ENCODE measurements around the gene GAB4.
"Not testable (repeated sequence)": the region's sequence is repeated elsewhere in the genome, so short reads cannot be mapped to it uniquely, and the experiment has no call there.

Gene GAB4

DNA sequence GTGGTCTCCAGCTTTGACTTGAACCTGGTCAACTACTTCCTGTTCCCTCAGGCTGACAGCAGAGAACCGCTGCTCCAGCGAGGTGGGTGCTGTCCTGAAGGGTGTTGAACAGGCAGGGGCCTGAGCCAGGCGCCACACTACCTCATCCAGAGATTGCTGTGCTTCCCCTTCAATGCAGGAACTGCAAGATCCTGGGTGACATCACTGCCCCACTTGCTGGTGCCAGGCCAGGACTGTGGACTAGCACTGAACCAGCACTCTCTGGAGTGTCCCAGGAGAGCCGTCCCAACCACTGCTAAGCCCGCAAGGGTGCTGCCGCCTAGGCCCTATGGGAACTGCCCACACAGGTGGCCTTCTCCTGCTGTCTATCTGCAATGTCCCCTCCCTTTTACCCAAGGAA, 51.7 kb downstream of the GAB4 start:
- DNase-seq = no peak

DNA sequence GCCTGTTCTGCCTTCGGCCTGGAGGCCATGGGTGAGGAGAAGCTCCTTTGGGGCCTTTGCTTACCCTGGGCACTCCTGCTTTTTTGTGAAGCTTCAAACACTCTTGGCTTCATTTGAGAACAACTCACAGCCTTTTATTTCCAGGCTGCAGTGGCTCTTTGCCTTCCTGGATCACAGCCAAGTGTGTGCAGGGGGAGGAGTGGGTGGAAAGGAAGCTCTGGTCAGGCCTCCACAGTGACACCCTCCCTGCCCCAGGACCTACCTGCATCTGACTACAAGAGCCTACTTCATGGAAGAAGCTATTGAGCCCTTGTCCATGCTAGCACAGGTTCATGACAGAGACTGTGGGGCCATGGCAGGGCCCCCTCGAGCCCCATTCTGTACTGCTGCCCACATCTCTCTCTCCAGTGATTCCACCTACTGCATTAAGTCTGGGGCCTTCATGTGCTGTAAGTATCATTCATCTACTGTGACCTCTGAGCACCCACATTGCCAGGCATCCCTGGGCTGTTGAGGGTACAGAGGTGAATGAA, 52.3 kb downstream of the GAB4 start:
- no peak for DNase-seq

DNA sequence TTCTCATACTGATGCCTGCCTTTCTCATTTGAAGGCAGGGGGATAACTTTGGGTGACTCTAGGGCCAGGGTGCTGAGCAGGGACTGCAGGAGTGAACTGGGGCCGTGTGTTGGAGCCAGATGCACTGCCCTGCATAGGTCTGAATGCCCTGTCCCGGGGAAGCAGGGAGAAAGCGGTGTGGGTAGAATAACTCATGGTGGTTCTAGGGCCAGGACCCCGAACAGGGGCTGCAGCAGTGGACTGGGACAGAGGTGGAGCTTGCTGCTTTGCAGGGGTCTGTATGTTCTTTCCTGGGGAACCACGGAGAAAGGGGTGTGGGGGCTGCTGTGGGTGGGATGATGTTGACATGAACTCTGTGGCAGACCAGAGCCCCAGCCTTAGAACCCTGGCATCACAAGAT, 52.9 kb downstream of the GAB4 start:
- DNase-seq = no peak

DNA sequence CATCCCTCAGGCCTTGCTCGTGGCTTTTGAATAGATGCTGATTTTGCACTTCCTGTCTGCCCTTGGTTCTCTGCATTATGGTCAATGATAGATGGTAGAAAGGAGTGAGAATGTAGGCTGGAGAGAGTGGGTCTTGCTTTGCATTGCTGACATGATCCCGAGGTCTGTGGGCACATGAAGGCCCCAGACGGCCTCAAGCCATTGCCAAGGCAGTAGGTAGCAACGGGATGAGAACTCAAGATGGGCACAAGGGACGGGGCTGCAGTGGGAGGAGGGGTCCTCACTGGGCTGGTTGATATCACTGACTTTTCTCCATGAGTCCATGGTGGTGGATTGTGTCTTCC, 54.0 kb downstream of the GAB4 start:
- no peak for DNase-seq

DNA sequence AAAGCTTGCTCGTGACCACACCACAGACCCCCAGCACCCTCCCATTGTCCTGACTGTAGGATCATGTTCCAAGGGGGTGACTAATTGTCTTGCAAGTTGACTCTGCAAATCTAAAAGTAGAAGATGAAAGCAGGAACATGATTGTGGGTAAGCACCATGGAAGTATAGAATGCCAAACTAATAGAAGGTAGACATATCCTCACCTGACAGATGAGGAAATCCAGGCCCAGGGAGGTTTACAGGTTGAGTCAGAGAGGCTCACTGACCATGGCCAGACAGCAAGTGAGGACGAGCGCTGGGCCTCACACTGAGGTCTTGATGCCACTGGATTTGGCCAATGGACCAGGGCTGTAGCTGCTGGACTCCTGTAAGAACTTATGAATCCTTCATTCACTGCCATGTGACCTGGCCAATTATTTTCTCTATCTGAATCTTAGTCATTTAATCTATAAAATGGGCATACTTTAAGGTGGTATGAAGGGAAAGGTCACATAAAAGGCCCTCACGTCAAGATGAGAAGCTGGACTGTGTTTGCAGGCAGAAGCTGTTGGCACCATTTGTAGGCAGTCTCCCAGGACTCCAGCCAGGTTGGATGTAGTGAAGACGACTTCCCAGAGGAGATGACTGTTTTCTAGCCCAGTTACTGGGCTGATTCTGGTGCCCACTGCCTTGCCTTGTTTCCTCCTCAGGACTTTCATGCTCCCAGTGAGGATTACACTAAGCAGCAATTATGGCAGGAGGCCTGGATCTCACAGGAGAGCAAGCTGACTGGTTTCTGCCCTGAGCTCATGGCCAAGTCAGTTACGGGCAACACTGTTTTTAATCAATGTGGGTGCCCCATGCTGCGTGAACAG, 54.6 kb downstream of the GAB4 start:
- DNase-seq = no peak

DNA sequence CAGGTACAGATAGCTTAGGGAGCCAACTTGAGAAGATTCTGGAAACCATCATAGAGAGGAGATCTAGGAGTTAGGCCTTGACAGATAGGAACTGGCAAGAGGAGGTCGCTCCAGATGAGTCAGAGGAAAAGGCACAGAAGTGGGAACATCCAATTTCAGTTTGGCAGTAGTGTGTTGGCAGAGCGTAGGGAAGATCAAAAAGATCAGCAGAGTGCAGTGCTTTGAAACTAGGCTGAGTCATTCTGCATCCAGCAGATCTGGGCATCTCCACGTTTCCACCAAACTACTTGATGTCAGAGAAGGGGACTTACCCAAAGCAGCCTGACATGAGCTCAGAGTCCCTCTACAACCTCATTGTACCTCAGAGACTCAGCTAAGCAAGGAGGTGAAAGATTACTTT, 58.5 kb downstream of the GAB4 start:
- DNase-seq = no peak

DNA sequence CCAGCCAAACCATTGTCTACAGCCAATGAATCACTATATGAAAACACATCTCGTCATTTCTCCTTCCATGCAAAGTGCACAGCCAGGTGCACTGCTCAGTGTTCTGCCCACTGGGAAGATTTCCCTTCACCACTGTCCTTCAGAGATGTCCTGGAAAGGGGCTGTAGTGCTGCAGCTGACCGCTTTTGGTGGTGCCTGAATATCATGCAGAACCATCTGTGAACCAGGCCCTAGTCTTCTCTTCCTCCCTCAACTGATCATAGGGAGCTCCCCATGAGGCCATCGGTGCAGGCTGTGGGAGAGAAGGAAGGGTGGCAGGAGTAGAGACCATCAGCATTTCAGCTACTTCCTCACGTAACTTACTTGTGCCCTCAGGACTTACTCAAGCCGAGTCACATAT, 70.2 kb downstream of the GAB4 start:
- DNase-seq = no peak

DNA sequence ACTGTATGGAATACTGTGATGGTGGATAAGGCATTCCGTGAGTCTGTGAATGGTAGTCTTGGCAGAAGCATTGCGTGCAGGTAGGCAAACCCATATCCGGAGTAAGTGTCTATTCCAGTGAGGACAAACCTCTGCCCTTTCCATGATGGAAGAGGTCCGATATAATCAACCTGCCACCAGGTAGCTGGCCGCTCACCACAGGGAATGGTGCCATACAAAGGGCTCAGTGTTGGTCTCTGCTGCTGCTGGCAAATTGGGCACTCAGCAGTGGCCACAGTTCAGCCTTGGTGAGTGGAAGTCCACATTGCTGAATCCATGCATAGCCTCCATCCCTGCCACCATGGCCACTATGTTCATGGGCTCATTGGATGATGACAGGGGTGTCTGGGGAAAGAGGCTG, 70.8 kb downstream of the GAB4 start:
- DNase-seq = not testable (repeated sequence)

DNA sequence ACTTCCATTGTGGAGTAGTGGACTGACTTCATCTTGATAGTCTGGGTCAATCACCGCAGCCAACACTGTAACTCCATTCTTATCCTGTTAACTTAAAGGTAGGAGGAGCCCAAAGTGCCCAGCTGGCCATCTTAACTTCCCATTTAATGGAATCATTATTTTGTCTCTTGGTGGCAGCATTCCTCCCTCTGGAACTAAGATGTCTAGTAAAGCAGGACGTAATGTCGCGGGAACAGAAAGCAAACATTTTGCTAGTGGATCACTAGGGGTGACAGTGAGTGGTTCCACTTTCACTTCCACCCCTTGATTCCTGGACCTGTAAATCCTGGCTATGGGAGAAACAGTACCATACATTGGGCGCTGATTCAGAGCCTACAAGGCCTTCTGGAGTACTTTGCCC, 71.4 kb downstream of the GAB4 start:
- no peak for DNase-seq

DNA sequence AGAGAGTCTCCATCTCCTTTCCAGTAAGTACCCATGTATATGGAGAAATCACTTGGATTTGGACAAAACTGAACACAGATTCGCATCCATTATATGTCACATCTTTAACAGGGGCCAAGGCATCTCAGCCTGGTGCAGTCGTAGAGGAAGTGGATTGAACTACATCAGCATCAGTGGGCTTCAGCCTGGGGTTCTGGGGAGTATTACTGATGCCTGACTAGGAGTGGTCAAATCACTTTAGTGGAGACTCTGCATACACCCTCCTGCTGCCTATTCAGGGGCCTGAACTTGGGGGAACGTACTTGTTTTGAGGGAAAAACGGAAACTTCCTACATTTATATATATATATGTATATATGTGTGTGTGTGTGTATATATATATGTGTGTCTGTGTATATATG, 72.8 kb downstream of the GAB4 start:
- no peak for DNase-seq

DNA sequence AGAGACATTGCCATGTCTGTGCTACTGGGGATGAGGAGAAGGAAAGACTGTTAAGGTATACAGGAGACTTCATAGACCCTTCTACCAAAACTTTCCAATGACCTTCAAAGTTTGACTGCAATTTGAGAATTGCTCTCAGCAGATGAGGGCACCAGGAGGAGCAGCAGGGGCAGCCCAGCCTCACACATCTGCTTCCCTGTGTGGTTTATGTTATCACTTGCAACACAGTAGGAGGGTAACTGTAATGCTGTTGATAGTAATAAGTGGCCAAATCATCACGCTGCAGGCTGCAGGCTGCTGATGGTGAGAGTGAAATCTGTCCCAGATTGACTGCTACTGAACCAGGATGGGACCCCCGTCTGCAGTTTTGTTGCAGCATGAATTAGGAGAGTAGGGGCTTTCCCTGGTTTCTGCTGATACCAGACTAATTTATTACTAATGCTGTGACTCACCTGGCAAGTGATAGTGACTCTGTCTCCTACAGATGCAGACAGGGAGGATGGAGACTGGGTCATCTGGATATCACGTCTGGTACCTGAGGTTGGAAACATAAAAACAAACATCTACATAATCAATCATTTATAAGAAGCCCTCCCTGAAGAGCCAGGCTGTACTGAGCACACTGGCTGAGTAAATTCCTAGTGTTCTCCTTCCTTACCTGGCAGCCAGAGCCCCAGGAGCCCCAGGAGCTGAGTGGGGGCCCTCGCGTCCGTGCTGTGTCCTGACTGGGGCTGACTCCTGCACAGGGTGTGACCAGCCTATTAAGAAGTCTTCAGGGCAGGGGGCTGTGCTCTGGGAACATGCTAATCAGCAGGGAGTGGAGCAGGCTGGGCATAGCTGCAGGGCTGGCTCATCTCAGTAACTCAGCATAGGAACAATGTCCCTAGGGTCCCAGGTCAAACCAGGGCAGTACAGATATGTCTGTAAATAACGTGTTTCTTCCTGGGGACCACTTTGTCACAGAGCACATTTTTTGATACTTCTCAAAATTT, 74.4 kb downstream of the GAB4 start:
- DNase-seq = no peak

DNA sequence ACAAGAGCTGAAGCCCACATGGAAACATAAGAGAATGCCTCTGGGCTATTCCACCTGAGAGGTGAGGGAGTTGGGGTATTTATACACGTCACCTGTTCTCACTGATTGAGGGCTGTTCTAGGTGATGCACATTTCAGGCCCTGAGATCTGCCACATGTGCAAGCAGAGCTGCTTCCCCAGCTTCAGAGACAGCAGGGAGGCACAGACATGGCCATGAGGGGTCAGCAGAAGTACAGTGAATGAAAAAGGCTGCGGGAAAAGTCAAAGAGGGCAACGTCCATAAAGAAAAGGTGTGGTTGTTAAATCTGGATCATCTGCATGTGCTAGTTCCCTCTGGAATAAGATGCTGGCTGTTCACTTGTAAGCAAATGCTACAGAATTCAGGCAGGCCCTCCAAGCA, 75.4 kb downstream of the GAB4 start:
- no peak for DNase-seq

DNA sequence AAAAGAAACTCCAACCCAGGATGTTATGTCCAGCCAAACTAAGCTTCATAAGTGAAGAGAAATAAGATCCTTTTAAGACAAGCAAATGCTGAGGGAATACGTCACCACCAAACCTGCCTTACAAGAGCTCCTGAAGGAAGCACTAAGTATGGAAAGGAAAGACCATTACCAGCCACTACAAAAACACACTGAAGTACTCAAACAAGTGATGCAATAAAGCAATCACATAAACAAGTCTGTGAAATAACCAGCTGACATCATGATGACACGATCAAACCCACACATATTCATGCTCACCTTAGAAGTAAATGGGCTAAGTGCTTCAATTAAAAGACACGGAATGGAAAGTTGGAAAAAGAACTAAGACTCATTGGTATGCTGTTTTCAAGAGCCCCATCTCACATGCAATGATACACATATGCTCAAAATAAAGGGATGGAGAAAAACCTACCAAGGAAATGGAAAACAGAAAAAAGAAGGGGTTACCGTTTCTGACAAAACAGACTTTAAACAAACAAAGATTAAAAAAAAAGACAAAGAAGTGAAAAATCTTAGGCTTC, 82.5 kb downstream of the GAB4 start:
- no peak for DNase-seq

DNA sequence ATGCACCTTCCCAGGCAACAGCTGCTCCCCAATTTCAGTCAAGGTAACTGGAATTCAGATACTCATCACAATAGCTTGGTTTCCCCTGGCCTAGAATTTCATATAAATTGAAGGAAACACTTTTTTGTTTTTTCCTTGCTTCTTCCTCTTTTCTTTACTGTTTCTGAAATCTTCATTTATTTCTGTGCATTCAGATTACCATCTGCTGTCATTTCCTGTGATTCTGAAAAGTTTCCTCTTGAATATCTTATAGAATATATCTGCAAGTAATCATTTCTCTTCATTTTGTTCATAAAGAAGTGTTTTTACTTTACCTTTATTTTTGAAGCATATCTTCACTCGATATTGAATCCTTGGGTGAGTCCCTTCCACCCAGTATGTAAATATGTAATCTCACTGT, 85.3 kb downstream of the GAB4 start:
- no peak for DNase-seq

DNA sequence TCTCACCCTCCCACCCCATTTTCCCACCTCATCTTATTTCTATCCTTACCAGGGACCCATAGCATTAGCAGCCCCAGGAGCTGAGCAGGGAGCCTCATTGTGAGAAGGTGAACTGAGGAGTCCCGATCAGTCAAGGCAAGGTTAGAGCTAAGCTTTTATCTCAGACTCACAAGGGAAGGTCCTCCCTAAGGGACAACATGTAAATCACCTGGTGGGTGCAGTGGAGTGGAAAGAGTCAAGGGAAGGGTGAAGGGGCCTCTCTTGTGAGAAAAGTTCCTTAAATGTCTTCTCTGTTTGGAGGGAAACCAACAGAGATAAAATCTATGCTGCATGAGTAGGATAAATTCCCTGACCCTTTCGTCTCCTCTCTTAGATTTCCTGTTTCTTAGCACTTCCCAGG, 85.9 kb downstream of the GAB4 start:
- DNase-seq = no peak

DNA sequence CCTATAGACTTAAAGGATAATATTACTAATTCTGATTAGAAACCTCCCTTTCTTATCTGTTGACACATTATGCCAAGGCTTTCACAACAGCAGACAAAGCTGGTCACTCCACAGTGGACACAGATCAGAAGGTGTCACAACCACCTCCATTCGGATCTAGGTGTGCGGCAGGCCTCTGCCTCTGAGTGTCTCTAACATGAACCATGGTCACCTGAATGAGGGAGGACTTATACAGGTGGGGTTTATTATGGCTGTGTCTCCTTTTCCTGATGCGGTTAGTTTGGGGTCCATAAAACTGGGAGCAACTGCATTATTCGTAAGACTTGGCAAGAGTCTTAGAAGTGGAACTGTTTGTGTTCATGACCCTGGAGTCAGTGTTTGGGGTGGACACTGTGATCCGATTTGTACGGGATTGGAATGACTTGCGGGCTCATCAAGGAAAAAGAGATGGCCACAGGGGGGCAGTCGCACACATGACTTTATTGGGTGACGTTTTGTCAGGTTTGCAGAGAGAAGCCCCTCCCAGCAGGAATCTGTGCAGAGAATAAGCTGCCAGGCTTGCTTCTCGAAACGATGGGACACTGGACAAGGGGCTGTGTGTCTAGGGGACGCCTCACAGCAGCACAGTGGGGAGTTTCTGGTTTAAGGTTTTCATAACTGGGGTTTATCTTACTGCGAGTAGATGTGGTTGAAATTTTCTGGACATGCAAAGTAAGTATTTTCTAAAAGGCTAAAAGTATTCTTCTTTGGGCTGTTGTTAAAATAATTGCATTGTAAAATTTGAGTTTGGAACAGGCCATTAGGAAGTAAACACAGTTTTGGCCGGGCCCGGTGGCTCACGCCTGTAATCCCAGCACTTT, 90.6 kb downstream of the GAB4 start:
- peak; percentile 69 for DNase-seq

DNA sequence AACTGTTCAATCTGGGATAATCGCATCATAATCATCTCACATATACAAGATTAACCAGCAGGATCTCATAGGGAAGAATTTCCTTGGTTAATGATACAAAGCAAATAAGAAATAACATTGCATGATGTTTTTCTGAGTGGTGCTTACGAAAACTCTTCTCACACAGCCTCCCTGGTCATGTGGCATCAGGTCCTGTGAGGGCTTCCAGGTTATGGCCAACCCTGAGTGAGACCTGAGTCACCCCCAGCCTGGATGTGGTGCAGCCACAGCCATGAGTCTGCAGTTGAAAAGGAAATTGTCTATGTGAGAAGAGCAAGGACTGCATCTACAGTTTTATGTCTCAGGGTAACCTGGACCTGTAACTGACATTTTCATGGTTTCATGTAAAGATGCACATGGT, 92.3 kb downstream of the GAB4 start:
- DNase-seq = no peak

DNA sequence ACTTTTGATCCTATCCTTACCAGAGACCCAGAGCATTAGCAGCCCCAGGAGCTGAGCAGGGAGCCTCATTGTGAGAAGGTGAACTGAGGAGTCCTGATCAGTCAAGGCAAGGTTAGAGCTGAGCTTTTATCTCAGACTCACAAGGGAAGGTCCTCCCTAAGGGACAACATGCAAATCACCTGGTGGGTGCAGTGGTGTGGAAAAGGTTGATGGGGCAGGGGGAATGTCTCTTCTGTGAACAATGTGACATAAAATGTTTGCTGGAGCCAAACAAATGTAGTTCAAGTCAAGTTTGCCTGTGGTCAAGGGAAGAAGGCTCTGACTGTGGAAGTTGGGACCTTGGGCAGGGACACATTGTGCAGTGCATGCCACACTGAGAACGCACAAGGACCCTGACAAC, 93.1 kb downstream of the GAB4 start:
- not testable (repeated sequence) for DNase-seq

DNA sequence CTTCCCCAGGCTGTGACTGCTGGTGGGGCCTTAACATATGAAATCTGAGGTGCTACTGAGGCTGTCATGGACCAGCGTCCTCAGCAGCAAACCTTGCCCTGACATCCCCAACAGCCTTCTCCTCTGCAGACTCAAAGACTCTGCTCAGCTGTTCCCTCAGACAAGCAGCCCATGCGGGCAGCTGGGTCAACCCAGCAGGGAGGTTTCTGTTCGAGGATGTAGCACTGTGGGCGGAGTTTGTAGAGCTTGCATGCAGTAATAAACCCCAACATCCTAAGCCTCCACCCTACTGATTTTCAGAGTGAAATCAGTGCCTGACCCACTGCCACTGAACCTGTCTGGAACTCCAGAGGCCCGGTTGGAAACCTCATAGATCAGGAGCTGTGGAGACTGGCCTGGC, 94.0 kb downstream of the GAB4 start:
- DNase-seq = no peak

DNA sequence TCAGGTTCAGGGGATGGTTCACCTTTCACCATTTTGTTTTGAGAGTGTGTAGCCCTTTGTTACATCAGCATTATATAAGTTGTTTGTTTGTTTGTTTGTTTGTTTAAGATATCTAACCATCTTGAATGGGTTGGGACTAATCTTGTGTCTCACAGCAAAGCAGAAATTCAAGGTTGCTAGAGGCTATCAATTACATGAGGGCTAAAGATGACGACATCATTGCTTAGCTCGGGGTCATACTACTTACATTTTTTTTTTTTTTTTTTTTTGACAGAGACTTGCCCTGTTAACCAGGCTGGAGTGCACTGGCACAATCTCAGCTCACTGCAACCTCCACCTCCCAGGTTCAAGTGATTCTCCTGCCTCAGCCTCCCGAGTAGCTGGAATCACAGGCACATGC, 95.7 kb downstream of the GAB4 start:
- no peak for DNase-seq

Data from NCI-H1048 (cell line).